ENCODE measurements around the gene INPP5A.
"Not testable (repeated sequence)": the region's sequence is repeated elsewhere in the genome, so short reads cannot be mapped to it uniquely, and the experiment has no call there.

INPP5A gene

GRCh38 chr10:132703419-132704007 is 165.9 kb downstream of the INPP5A start:
- no peak overlapping the region for H3K27ac ChIP-seq
- H3K4me3 ChIP-seq = no peak overlapping the region

- H3K4me3 ChIP-seq = no peak overlapping the region
- H3K27ac ChIP-seq = no peak overlapping the region
These were observed 166.6 kb downstream of the INPP5A start for GRCh38 chr10:132704008-132704814.

- H3K27ac ChIP-seq = not testable (repeated sequence)
These were observed 167.2 kb downstream of the INPP5A start for GRCh38 chr10:132704815-132705064.

GRCh38 chr10:132705173-132705572 is 167.6 kb downstream of the INPP5A start:
- H3K27ac ChIP-seq = no peak overlapping the region
- H3K4me3 ChIP-seq = no peak overlapping the region

More at GRCh38 chr10:132704815-132705064, 167.2 kb downstream of the INPP5A start:
- not testable (repeated sequence) for H3K4me3 ChIP-seq

- no peak overlapping the region for H3K27ac ChIP-seq
These were observed 168.4 kb downstream of the INPP5A start for GRCh38 chr10:132705943-132706342.

GRCh38 chr10:132706701-132707100 is 169.1 kb downstream of the INPP5A start:
- Histone ChIP-seq H3K4me3 (no peak overlapping the region), H3K27ac (no peak overlapping the region)

More at GRCh38 chr10:132705943-132706342, 168.4 kb downstream of the INPP5A start:
- no peak overlapping the region for H3K4me3 ChIP-seq

GRCh38 chr10:132707121-132707775 is 169.7 kb downstream of the INPP5A start:
- no peak overlapping the region for H3K4me3 ChIP-seq
- no peak overlapping the region for H3K27ac ChIP-seq

- no peak overlapping the region for H3K27ac ChIP-seq
These were observed 170.2 kb downstream of the INPP5A start for GRCh38 chr10:132707776-132708171.

GRCh38 chr10:132708441-132708840 is 170.9 kb downstream of the INPP5A start:
- Histone ChIP-seq H3K4me3 (no peak overlapping the region), H3K27ac (no peak overlapping the region)

More at GRCh38 chr10:132707776-132708171, 170.2 kb downstream of the INPP5A start:
- H3K4me3 ChIP-seq = no peak overlapping the region

GRCh38 chr10:132708936-132709335 is 171.3 kb downstream of the INPP5A start:
- H3K27ac ChIP-seq = no peak overlapping the region
- no peak overlapping the region for H3K4me3 ChIP-seq

- no peak overlapping the region for H3K27ac ChIP-seq
- H3K4me3 ChIP-seq = no peak overlapping the region
These were observed 171.9 kb downstream of the INPP5A start for GRCh38 chr10:132709471-132709951.

GRCh38 chr10:132710036-132710686 is 172.6 kb downstream of the INPP5A start:
- Histone ChIP-seq H3K27ac (no peak overlapping the region), H3K4me3 (no peak overlapping the region)

GRCh38 chr10:132710746-132711612 is 173.4 kb downstream of the INPP5A start:
- Histone ChIP-seq H3K4me3 (no peak overlapping the region), H3K27ac (no peak overlapping the region)

GRCh38 chr10:132711613-132712121 is 174.1 kb downstream of the INPP5A start:
- no peak overlapping the region for H3K4me3 ChIP-seq
- no peak overlapping the region for H3K27ac ChIP-seq

- Histone ChIP-seq H3K27ac (no peak overlapping the region), H3K4me3 (no peak overlapping the region)
These were observed 174.7 kb downstream of the INPP5A start for GRCh38 chr10:132712291-132712690.

GRCh38 chr10:132712743-132713142 is 175.2 kb downstream of the INPP5A start:
- H3K27ac ChIP-seq = no peak overlapping the region

GRCh38 chr10:132713421-132714095 is 176.0 kb downstream of the INPP5A start:
- H3K27ac ChIP-seq = no peak overlapping the region
- no peak overlapping the region for H3K4me3 ChIP-seq

More at GRCh38 chr10:132712743-132713142, 175.2 kb downstream of the INPP5A start:
- no peak overlapping the region for H3K4me3 ChIP-seq

- no peak overlapping the region for H3K27ac ChIP-seq
- no peak overlapping the region for H3K4me3 ChIP-seq
These were observed 176.8 kb downstream of the INPP5A start for GRCh38 chr10:132714096-132714985.

Data from skin epidermis (tissue), 12 donors.